ENCODE data around the gene USP47.

DNA sequence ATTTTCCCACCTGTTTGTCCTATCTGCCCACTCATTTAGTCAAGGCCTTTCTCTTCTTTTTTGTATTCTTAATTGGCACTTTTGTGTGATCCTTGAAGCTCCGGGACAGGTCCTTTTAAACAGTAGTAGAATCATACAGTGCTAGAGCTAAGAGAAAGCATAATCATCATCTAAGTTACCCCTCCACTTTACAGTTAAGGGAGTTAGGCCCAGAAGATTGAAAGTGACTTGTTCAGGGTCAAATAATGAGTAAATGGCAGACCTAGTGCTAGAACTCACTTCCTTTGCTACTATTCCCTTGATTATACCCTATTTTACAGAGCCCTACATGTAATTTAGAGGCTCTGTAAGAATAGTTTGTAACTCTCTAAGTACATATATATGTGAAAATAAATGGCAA lies 2.5 kb downstream of the USP47 start:
- TF ChIP-seq MAZ (IDR thresholded peaks at IDR 0.05; ENCODE audit: borderline replicate concordance, low read depth, low read length), result no peak
- no peak for TF ChIP-seq MAZ (CRISPR knock-in tag; IDR thresholded peaks at IDR 0.05; ENCODE audit: low read depth)
- TF ChIP-seq ZNF768 (CRISPR knock-in tag; IDR thresholded peaks at IDR 0.05), result no peak
- TF ChIP-seq JUND (CRISPR knock-in tag; IDR thresholded peaks at IDR 0.05), result no peak
- TF ChIP-seq PBX3 (CRISPR knock-in tag; IDR thresholded peaks at IDR 0.05; ENCODE audit: borderline replicate concordance), result no peak
- TF ChIP-seq TOE1 (CRISPR knock-in tag; IDR thresholded peaks at IDR 0.05), result no peak
- no peak for TF ChIP-seq RFX5 (IDR thresholded peaks at IDR 0.05; ENCODE audit: low read depth, low read length)
- TF ChIP-seq ZNF747 (CRISPR knock-in tag; IDR thresholded peaks at IDR 0.05; ENCODE audit: borderline replicate concordance), result no peak
- TF ChIP-seq POLR2AphosphoS2 (IDR thresholded peaks at IDR 0.05; ENCODE audit: low read depth, low read length), result no peak
- TF ChIP-seq ELF3 (CRISPR knock-in tag; IDR thresholded peaks at IDR 0.05), result no peak
- TF ChIP-seq SP1 (IDR thresholded peaks at IDR 0.05), result no peak
- no peak for TF ChIP-seq SP1 (CRISPR knock-in tag; IDR thresholded peaks at IDR 0.05)
- no peak for TF ChIP-seq PHF20 (CRISPR knock-in tag; IDR thresholded peaks at IDR 0.05)
- no peak for TF ChIP-seq TCF7L2 (IDR thresholded peaks at IDR 0.05; ENCODE audit: low read depth, low read length)
- no peak for TF ChIP-seq IKZF1 (IDR thresholded peaks at IDR 0.05)
- TF ChIP-seq, protein P1, sequence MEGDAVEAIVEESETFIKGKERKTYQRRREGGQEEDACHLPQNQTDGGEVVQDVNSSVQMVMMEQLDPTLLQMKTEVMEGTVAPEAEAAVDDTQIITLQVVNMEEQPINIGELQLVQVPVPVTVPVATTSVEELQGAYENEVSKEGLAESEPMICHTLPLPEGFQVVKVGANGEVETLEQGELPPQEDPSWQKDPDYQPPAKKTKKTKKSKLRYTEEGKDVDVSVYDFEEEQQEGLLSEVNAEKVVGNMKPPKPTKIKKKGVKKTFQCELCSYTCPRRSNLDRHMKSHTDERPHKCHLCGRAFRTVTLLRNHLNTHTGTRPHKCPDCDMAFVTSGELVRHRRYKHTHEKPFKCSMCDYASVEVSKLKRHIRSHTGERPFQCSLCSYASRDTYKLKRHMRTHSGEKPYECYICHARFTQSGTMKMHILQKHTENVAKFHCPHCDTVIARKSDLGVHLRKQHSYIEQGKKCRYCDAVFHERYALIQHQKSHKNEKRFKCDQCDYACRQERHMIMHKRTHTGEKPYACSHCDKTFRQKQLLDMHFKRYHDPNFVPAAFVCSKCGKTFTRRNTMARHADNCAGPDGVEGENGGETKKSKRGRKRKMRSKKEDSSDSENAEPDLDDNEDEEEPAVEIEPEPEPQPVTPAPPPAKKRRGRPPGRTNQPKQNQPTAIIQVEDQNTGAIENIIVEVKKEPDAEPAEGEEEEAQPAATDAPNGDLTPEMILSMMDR (CRISPR knock-in tag; IDR thresholded peaks at IDR 0.05), result no peak
